ENCODE measurements around the gene ZNF831. TPM values are rescaled to one million over a fixed set of nuclear protein-coding genes. Genes with fewer than 3 reads are reported as not detected.

Gene ZNF831
- total and polyA plus RNA-seq, 4 experiments from 2014 or later: 7.8 to 49.0 (median 29.5) TPM

GRCh38 chr20:59220161-59220560 is 56.5 kb downstream of the ZNF831 start:
- H3K4me1 ChIP-seq (ENCODE audit: insufficient read depth, low read length): peaks cover 20% of the 10 kb centered on the region
- H3K36me3 ChIP-seq (ENCODE audit: insufficient read depth, low read length): peaks cover 30% of the 10 kb centered on the region
- Mint-ChIP-seq H3K4me1 (peaks cover 9 to 32% (median 23%) of the 10 kb centered on the region in 4 donors), H3K36me3 (peaks cover 29 to 58% of the 10 kb centered on the region in 2 donors), H3K27ac (peak overlapping the region in 6 of 7 donors; percentile 31 to 87 (median 70)), H3K4me3 (no peak overlapping the region), H3K27me3 (no peaks in the 10 kb centered on the region), H3K9me3 (peaks cover 0 to 2% (median 0%) of the 10 kb centered on the region in 8 donors)
- no peak for DNase-seq
- POLR2A ChIA-PET (ENCODE audit: partially characterized antibody): no interaction called here
- H3K4me3 ChIP-seq (ENCODE audit: low read length in 2 of 2): no peak overlapping the region
- H3K27me3 ChIP-seq (ENCODE audit: insufficient read depth, low read length): no peaks in the 10 kb centered on the region
- no peaks in the 10 kb centered on the region for H3K9me3 ChIP-seq (ENCODE audit: control insufficient read depth in 1 of 2, low read length in 2 of 2)
- intact Hi-C loops (cut with micrococcal nuclease): loop anchor here (5.0 kb wide), 2 partner anchors 73 to 277 kb away; no protein-coding TSS in a partner anchor
- H3K27ac ChIP-seq (ENCODE audit: low read depth, low read length): no peak overlapping the region
- CTCF ChIA-PET (ENCODE audit: partially characterized antibody): interaction anchor here (5.3 kb wide), 1 partner anchor 12 kb away, joined by 41 read pairs; no protein-coding TSS in a partner anchor

GRCh38 chr20:59221049-59221706 is 57.6 kb downstream of the ZNF831 start:
- CTCF ChIA-PET (ENCODE audit: partially characterized antibody): interaction anchor here (0.8 to 5.3 kb wide), 25 partner anchors 10 to 358 kb away, joined by 3 to 73 read pairs (median 7); partner anchors contain the start of gene PRELID3B
- H3K4me3 Mint-ChIP-seq: peak overlapping the region; percentile 43 to 76 (median 59)
- H3K36me3 Mint-ChIP-seq: peaks cover 21 to 54% of the 10 kb centered on the region in 2 donors
- H3K9me3 Mint-ChIP-seq: peaks cover 0 to 2% (median 0%) of the 10 kb centered on the region in 8 donors
- no peaks in the 10 kb centered on the region for H3K9me3 ChIP-seq (ENCODE audit: control insufficient read depth in 1 of 2, low read length in 2 of 2)
- peak overlapping the region; percentile 8 for H3K27ac ChIP-seq (ENCODE audit: low read depth, low read length)
- no peak for DNase-seq
- H3K4me1 Mint-ChIP-seq: peaks cover 9 to 32% (median 23%) of the 10 kb centered on the region in 4 donors
- POLR2A ChIA-PET (ENCODE audit: partially characterized antibody): interaction anchor here (1.0 to 1.9 kb wide), 9 partner anchors 32 to 189 kb away, joined by 3 to 11 read pairs (median 6); partner anchors contain the start of genes ATP5F1E and PRELID3B
- no peaks in the 10 kb centered on the region for H3K27me3 Mint-ChIP-seq
- H3K4me1 ChIP-seq (ENCODE audit: insufficient read depth, low read length): peaks cover 20% of the 10 kb centered on the region
- peak overlapping the region; percentile 57 to 87 (median 75) for H3K27ac Mint-ChIP-seq
- intact Hi-C loops (cut with micrococcal nuclease): loop anchor here (5.0 kb wide), 2 partner anchors 74 to 276 kb away; no protein-coding TSS in a partner anchor
- H3K36me3 ChIP-seq (ENCODE audit: insufficient read depth, low read length): peaks cover 29% of the 10 kb centered on the region
- no peaks in the 10 kb centered on the region for H3K27me3 ChIP-seq (ENCODE audit: insufficient read depth, low read length)
- H3K4me3 ChIP-seq (ENCODE audit: low read length in 2 of 2): no peak overlapping the region

- no peaks in the 10 kb centered on the region for H3K9me3 ChIP-seq (ENCODE audit: control insufficient read depth in 1 of 2, low read length in 2 of 2)
- DNase-seq: no peak
- POLR2A ChIA-PET (ENCODE audit: partially characterized antibody): interaction anchor here (1.0 to 1.9 kb wide), 10 partner anchors 32 to 190 kb away, joined by 3 to 11 read pairs (median 6); partner anchors contain the start of genes ATP5F1E and PRELID3B
These were observed 58.2 kb downstream of the ZNF831 start for GRCh38 chr20:59221707-59222252.

GRCh38 chr20:59222253-59223181 is 58.9 kb downstream of the ZNF831 start:
- Mint-ChIP-seq H3K4me1 (peaks cover 9 to 32% (median 19%) of the 10 kb centered on the region in 4 donors), H3K9me3 (peaks cover 0 to 2% (median 0%) of the 10 kb centered on the region in 8 donors), H3K36me3 (peaks cover 15 to 56% of the 10 kb centered on the region in 2 donors), H3K27me3 (no peaks in the 10 kb centered on the region), H3K4me3 (peak overlapping the region; percentile 78 to 86 (median 83)), H3K27ac (peak overlapping the region; percentile 54 to 93 (median 82))
- peak; percentile 75 to 79 (median 77) for DNase-seq
- intact Hi-C loops (cut with micrococcal nuclease): loop anchor here (1.0 to 5.0 kb wide), 5 partner anchors 75 to 352 kb away; no protein-coding TSS in a partner anchor
- Histone ChIP-seq H3K27me3 (ENCODE audit: insufficient read depth, low read length) (no peaks in the 10 kb centered on the region), H3K9me3 (ENCODE audit: control insufficient read depth in 1 of 2, low read length in 2 of 2) (no peaks in the 10 kb centered on the region), H3K4me1 (ENCODE audit: insufficient read depth, low read length) (peaks cover 20% of the 10 kb centered on the region), H3K36me3 (ENCODE audit: insufficient read depth, low read length) (peaks cover 18% of the 10 kb centered on the region), H3K4me3 (ENCODE audit: low read length in 2 of 2) (peak overlapping the region in 1 of 2 donors; percentile 30), H3K27ac (ENCODE audit: low read depth, low read length) (peak overlapping the region; percentile 36)
- CTCF ChIA-PET (ENCODE audit: partially characterized antibody): interaction anchor here (0.7 to 5.3 kb wide), 29 partner anchors 8 to 359 kb away, joined by 3 to 73 read pairs (median 5); partner anchors contain the start of gene PRELID3B
- POLR2A ChIA-PET (ENCODE audit: partially characterized antibody): interaction anchor here (0.8 to 1.9 kb wide), 11 partner anchors 31 to 190 kb away, joined by 3 to 11 read pairs (median 5); partner anchors contain the start of genes ATP5F1E and PRELID3B

More at GRCh38 chr20:59221707-59222252, 58.2 kb downstream of the ZNF831 start:
- Mint-ChIP-seq H3K9me3 (peaks cover 0 to 2% (median 0%) of the 10 kb centered on the region in 8 donors), H3K36me3 (peaks cover 20 to 55% of the 10 kb centered on the region in 2 donors), H3K27ac (peak overlapping the region; percentile 36 to 84 (median 68)), H3K4me1 (peaks cover 9 to 32% (median 22%) of the 10 kb centered on the region in 4 donors), H3K4me3 (peak overlapping the region; percentile 39 to 76 (median 59)), H3K27me3 (no peaks in the 10 kb centered on the region)
- CTCF ChIA-PET (ENCODE audit: partially characterized antibody): interaction anchor here (0.8 to 5.3 kb wide), 30 partner anchors 8 to 358 kb away, joined by 3 to 73 read pairs (median 5); partner anchors contain the start of gene PRELID3B
- H3K4me3 ChIP-seq (ENCODE audit: low read length in 2 of 2): peak overlapping the region in 1 of 2 donors; percentile 30
- H3K4me1 ChIP-seq (ENCODE audit: insufficient read depth, low read length): peaks cover 20% of the 10 kb centered on the region
- no peaks in the 10 kb centered on the region for H3K27me3 ChIP-seq (ENCODE audit: insufficient read depth, low read length)
- H3K27ac ChIP-seq (ENCODE audit: low read depth, low read length): peak overlapping the region; percentile 36
- peaks cover 25% of the 10 kb centered on the region for H3K36me3 ChIP-seq (ENCODE audit: insufficient read depth, low read length)
- intact Hi-C loops (cut with micrococcal nuclease): loop anchor here (1.0 to 5.0 kb wide), 5 partner anchors 74 to 351 kb away; no protein-coding TSS in a partner anchor

GRCh38 chr20:59223182-59223601 is 59.6 kb downstream of the ZNF831 start:
- Mint-ChIP-seq H3K27ac (peak overlapping the region in 2 of 7 donors; percentile 61 to 65), H3K4me3 (peak overlapping the region in 4 of 8 donors; percentile 11 to 57 (median 31)), H3K9me3 (peaks cover 0 to 2% (median 0%) of the 10 kb centered on the region in 8 donors), H3K27me3 (no peaks in the 10 kb centered on the region), H3K36me3 (peaks cover 17 to 53% of the 10 kb centered on the region in 2 donors), H3K4me1 (peaks cover 9 to 32% (median 19%) of the 10 kb centered on the region in 4 donors)
- Histone ChIP-seq H3K36me3 (ENCODE audit: insufficient read depth, low read length) (peaks cover 15% of the 10 kb centered on the region), H3K4me1 (ENCODE audit: insufficient read depth, low read length) (peaks cover 20% of the 10 kb centered on the region), H3K27me3 (ENCODE audit: insufficient read depth, low read length) (no peaks in the 10 kb centered on the region), H3K9me3 (ENCODE audit: control insufficient read depth in 1 of 2, low read length in 2 of 2) (no peaks in the 10 kb centered on the region), H3K27ac (ENCODE audit: low read depth, low read length) (no peak overlapping the region), H3K4me3 (ENCODE audit: low read length in 2 of 2) (no peak overlapping the region)
- intact Hi-C loops (cut with micrococcal nuclease): loop anchor here (2.0 to 5.0 kb wide), 3 partner anchors 76 to 274 kb away; no protein-coding TSS in a partner anchor
- no peak for DNase-seq
- POLR2A ChIA-PET (ENCODE audit: partially characterized antibody): interaction anchor here (0.7 to 1.1 kb wide), 2 partner anchors 15 to 64 kb away, joined by 3 to 4 read pairs; no protein-coding TSS in a partner anchor
- CTCF ChIA-PET (ENCODE audit: partially characterized antibody): interaction anchor here (1.2 to 5.3 kb wide), 7 partner anchors 15 to 353 kb away, joined by 3 to 73 read pairs (median 7); no protein-coding TSS in a partner anchor

GRCh38 chr20:59223750-59224149 is 60.1 kb downstream of the ZNF831 start:
- Histone ChIP-seq H3K4me3 (ENCODE audit: low read length in 2 of 2) (no peak overlapping the region), H3K36me3 (ENCODE audit: insufficient read depth, low read length) (peaks cover 15% of the 10 kb centered on the region), H3K27me3 (ENCODE audit: insufficient read depth, low read length) (no peaks in the 10 kb centered on the region), H3K4me1 (ENCODE audit: insufficient read depth, low read length) (peaks cover 20% of the 10 kb centered on the region), H3K9me3 (ENCODE audit: control insufficient read depth in 1 of 2, low read length in 2 of 2) (no peaks in the 10 kb centered on the region), H3K27ac (ENCODE audit: low read depth, low read length) (no peak overlapping the region)
- peaks cover 0 to 2% (median 0%) of the 10 kb centered on the region in 8 donors for H3K9me3 Mint-ChIP-seq
- H3K36me3 Mint-ChIP-seq: peaks cover 23 to 56% of the 10 kb centered on the region in 2 donors
- intact Hi-C loops (cut with micrococcal nuclease): loop anchor here (2.0 to 5.0 kb wide), 3 partner anchors 76 to 274 kb away; no protein-coding TSS in a partner anchor
- peaks cover 9 to 32% (median 19%) of the 10 kb centered on the region in 4 donors for H3K4me1 Mint-ChIP-seq
- ChIA-PET CTCF (ENCODE audit: partially characterized antibody) (interaction anchor here (1.2 to 5.3 kb wide), 6 partner anchors 16 to 354 kb away, joined by 3 to 73 read pairs (median 6); no protein-coding TSS in a partner anchor), POLR2A (ENCODE audit: partially characterized antibody) (interaction anchor here (0.7 to 1.1 kb wide), 2 partner anchors 14 to 65 kb away, joined by 3 to 4 read pairs; no protein-coding TSS in a partner anchor)
- no peak overlapping the region for H3K27ac Mint-ChIP-seq
- DNase-seq: no peak
- H3K27me3 Mint-ChIP-seq: no peaks in the 10 kb centered on the region
- no peak overlapping the region for H3K4me3 Mint-ChIP-seq

Data from CD4-positive, alpha-beta memory T cell (primary cell).